A673 (cell line): ENCODE measurements around the gene PHF19.

Experiments used
- CTCF ChIP-seq: fragments of 300-800, 200-600 bp; sonication (generic); conservative IDR thresholded peaks from 2 replicates; pipeline ENCODE4 v1.5.1; 2017; ENCODE audit warnings: low read depth, mild to moderate bottlenecking, antibody characterized with exemption, low read length, moderate library complexity, mixed read lengths
- EZH2 ChIP-seq: fragments of 200-600 bp; sonication (generic); IDR thresholded peaks from 2 replicates; pipeline ENCODE4 v1.6.1; 2017; ENCODE audit warnings: borderline replicate concordance, low read depth, mild to moderate bottlenecking, mixed read lengths, antibody characterized with exemption, low read length; ENCODE audit not compliant: poor library complexity, severe bottlenecking

DNA sequence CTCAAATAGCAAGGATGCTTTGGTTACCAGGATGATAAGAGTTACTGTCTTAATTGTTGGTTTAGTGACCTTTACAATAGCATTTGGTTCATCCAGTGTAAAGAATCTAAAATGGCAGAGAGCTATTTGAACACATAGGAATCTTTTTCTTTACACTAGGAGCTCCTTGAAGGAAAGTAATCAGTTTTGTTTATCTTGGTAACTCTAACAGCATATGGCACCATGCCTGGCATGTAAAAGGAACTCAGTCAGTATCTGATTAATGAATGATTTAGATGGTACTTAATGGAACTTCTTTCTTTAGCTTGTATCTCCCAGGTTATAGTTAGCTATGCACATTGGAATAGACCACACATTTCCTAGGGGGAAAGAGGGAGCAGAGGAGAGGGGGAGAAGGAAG is 44.2 kb downstream of the PHF19 start:
- TF ChIP-seq EZH2 (no peak), CTCF (no peak)
